B cell (primary cell): ENCODE data around the gene TTC24. TPM values are rescaled to one million over a fixed set of nuclear protein-coding genes. Genes with fewer than 3 reads are reported as not detected.

ENCODE experiments used
- ATAC-seq: fragments of 200-7000 bp; cut with Tn5 transposase; one replicate; pipeline ENCODE4 v1.10.0; 2021; ENCODE audit warnings: low read depth, mild to moderate bottlenecking, moderate number of reproducible peaks, moderate library complexity
- CTCF ChIA-PET: fragments of 350-600 bp; sonication (Branson Sonifier 250); formaldehyde crosslinking; loops from one replicate; lab custom pipeline; 2021; ENCODE audit warnings: antibody characterized with exemption, inconsistent platforms; lab: Charles Lee
- POLR2A ChIA-PET: fragments of 350-600 bp; sonication (Branson Sonifier 250); formaldehyde crosslinking; loops from one replicate; lab custom pipeline; 2021; ENCODE audit warnings: antibody characterized with exemption; lab: Charles Lee
- DNase-seq: peaks from one replicate; pipeline ENCODE4 v3.0.0; 2013
- H2AFZ ChIP-seq: 2 replicates; pipeline ENCODE4 v1.6.1; 2012; ENCODE audit warnings: mild to moderate bottlenecking, low read depth, low read length; ENCODE audit not compliant: insufficient read depth, poor library complexity, severe bottlenecking
- H3K27ac ChIP-seq, 2 donors: 1 replicate in 1 of 2; 2 replicates in 1 of 2; pipeline ENCODE4 v1.5.1; 2012 to 2013; ENCODE audit warnings: low read length in 2 of 2, mild to moderate bottlenecking in 2 of 2, moderate library complexity in 1 of 2
- H3K27me3 ChIP-seq, 4 experiments: fragments of 200-600 bp in 1 of 4; sonication (generic) in 1 of 4; replicated peaks in 1 of 4; 1 replicate in 2 of 4; 2 replicates in 2 of 4; pipeline versions ENCODE4 v1.6.1 to v1.7.0; 2013 to 2016; ENCODE audit warnings: low read length in 3 of 4, mild to moderate bottlenecking in 2 of 4, mixed read lengths in 1 of 4, moderate library complexity in 1 of 4; ENCODE audit not compliant: insufficient read depth in 4 of 4, control insufficient read depth in 3 of 4; ENCODE audit errors: control extremely low read depth in 1 of 4
- H3K36me3 ChIP-seq, 2 experiments: replicated peaks in 1 of 2; 1 replicate in 1 of 2; 2 replicates in 1 of 2; pipeline versions ENCODE4 v1.6.1 to v1.7.1; 2013; ENCODE audit warnings: low read length in 1 of 2; ENCODE audit not compliant: insufficient read depth in 2 of 2, control insufficient read depth in 1 of 2; ENCODE audit errors: control extremely low read depth in 1 of 2, extremely low read depth in 1 of 2
- H3K4me1 ChIP-seq, 2 donors: fragments of 200-600 bp in 1 of 2; sonication (generic) in 1 of 2; 1 replicate in 1 of 2; 2 replicates in 1 of 2; pipeline versions ENCODE4 v1.5.1 to v1.6.1; 2013 to 2017; ENCODE audit warnings: low read length in 2 of 2; ENCODE audit not compliant: control insufficient read depth in 2 of 2, insufficient read depth in 2 of 2
- H3K4me2 ChIP-seq: replicated peaks from 2 replicates; pipeline ENCODE3; 2012; ENCODE audit warnings: mild to moderate bottlenecking, low read depth, low read length; ENCODE audit not compliant: poor library complexity, severe bottlenecking
- H3K4me3 ChIP-seq, 5 experiments: fragments of 200-600 bp in 1 of 5; sonication (generic) in 1 of 5; 1 replicate in 3 of 5; 2 replicates in 2 of 5; pipeline versions ENCODE4 v1.5.1 to v1.7.0; 2011 to 2016; ENCODE audit warnings: low read length in 4 of 5, mild to moderate bottlenecking in 4 of 5, low read depth in 2 of 5, control low read depth in 1 of 5, moderate library complexity in 1 of 5; ENCODE audit not compliant: insufficient read depth in 1 of 5; ENCODE audit errors: control extremely low read depth in 1 of 5, extremely low read depth in 1 of 5
- H3K79me2 ChIP-seq: fragments of 200-600 bp; sonication (generic); one replicate; pipeline ENCODE4 v1.6.0; 2016; ENCODE audit warnings: low read length; ENCODE audit not compliant: control insufficient read depth, insufficient read depth
- H3K9ac ChIP-seq: fragments of 200-600 bp; sonication (generic); 2 replicates; pipeline ENCODE4 v1.6.1; 2017; ENCODE audit warnings: mild to moderate bottlenecking, low read length, moderate library complexity
- H3K9me3 ChIP-seq, 3 donors: one replicate each; pipeline versions ENCODE4 v1.6.1 to v1.7.1; 2013; ENCODE audit warnings: low read length in 2 of 3; ENCODE audit not compliant: control insufficient read depth in 2 of 3, insufficient read depth in 1 of 3; ENCODE audit errors: control extremely low read depth in 1 of 3
- H4K20me1 ChIP-seq: 2 replicates; pipeline ENCODE4 v1.6.0; 2012; ENCODE audit warnings: mild to moderate bottlenecking, low read length; ENCODE audit not compliant: insufficient read depth, control insufficient read depth, poor library complexity, severe bottlenecking
- H3K27ac Mint-ChIP-seq: one replicate; pipeline ENCODE4 v1.8.0; 2021; ENCODE audit warnings: mixed read lengths
- H3K27me3 Mint-ChIP-seq: one replicate; pipeline ENCODE4 v1.8.0; 2021; ENCODE audit warnings: mixed read lengths
- H3K4me1 Mint-ChIP-seq: one replicate; pipeline ENCODE4 v1.8.0; 2021; ENCODE audit warnings: mixed read lengths
- H3K4me3 Mint-ChIP-seq: one replicate; pipeline ENCODE4 v1.8.0; 2021; ENCODE audit warnings: mixed read lengths
- H3K9me3 Mint-ChIP-seq: one replicate; pipeline ENCODE4 v1.8.0; 2022; ENCODE audit warnings: mixed read lengths; ENCODE audit not compliant: insufficient read depth
- CTCF ChIP-seq: fragments of 200-600 bp; IDR thresholded peaks from one replicate; pipeline ENCODE4 v1.8.0; 2022; ENCODE audit warnings: antibody characterized with exemption, mild to moderate bottlenecking
- EZH2 ChIP-seq: IDR thresholded peaks from 2 replicates; pipeline ENCODE4 v1.6.1; 2012; ENCODE audit warnings: borderline replicate concordance, low read depth, mild to moderate bottlenecking, moderate library complexity, low read length; ENCODE audit not compliant: insufficient read depth, poor library complexity, severe bottlenecking
- WGBS: methylation state at CpG from one replicate; pipeline ENCODE4 v1.1.5; 2013; ENCODE audit warnings: missing lambda C conversion rate; ENCODE audit not compliant: insufficient coverage; 5-methylcytosine and 5-hydroxymethylcytosine counted together
- intact Hi-C: fragments of 100-400 bp; cut with micrococcal nuclease; formaldehyde crosslinking; loops from one replicate; pipeline ENCODE4 v1.10.0; 2022
- polyA plus RNA-seq: library from polyadenylated mRNA; depleted of rRNA; stranded (reverse); fragments of >200 nt; gene quantifications from 2 replicates; pipeline ENCODE4 v1.2.3, GENCODE V29; 2012
- total RNA-seq, 2 donors: library from RNA; stranded (reverse); fragments of 120-200 nt in 1 of 2; gene quantifications; 1 replicate in 1 of 2; 2 replicates in 1 of 2; pipeline versions ENCODE4 v1.2.3 to v1.2.4, GENCODE V29; 2013 to 2022

The TTC24 gene
- total and polyA plus RNA-seq, 2 donors (not counting 1 experiment from before 2014, with no cell fraction given) = 24.3 to 29.8 TPM

- 17% methylated on average over 4 of the region's 5 CpGs for WGBS
- Mint-ChIP-seq H3K27ac (no peak overlapping the region), H3K9me3 (no peaks in the 10 kb centered on the region), H3K4me3 (no peak overlapping the region), H3K4me1 (no peaks in the 10 kb centered on the region), H3K27me3 (peaks cover 55% of the 10 kb centered on the region)
- H3K27ac ChIP-seq = no peak overlapping the region
- ChIA-PET CTCF (interaction anchor here (1.0 to 2.0 kb wide), 2 partner anchors 8 to 32 kb away, joined by 3 to 12 read pairs; no protein-coding TSS in a partner anchor), POLR2A (no interaction called here)
- H3K4me2 ChIP-seq = no peak overlapping the region
- intact Hi-C loops = no loop called here
- H3K4me1 ChIP-seq = no peaks in the 10 kb centered on the region
- no peaks in the 10 kb centered on the region for H4K20me1 ChIP-seq
- H2AFZ ChIP-seq = no peak overlapping the region
- no peak overlapping the region for H3K4me3 ChIP-seq
- no peak overlapping the region for H3K9ac ChIP-seq
- H3K27me3 ChIP-seq = peaks cover 0 to 53% (median 19%) of the 10 kb centered on the region in 4 experiments
- no peaks in the 10 kb centered on the region for H3K9me3 ChIP-seq
- DNase-seq (no peak), ATAC-seq (no peak)
- no peaks in the 10 kb centered on the region for H3K79me2 ChIP-seq
- no peaks in the 10 kb centered on the region for H3K36me3 ChIP-seq
- TF ChIP-seq CTCF (no peak), EZH2 (no peak)
These were observed 36.9 kb downstream of the TTC24 start for GRCh38 chr1:156616463-156616862.

DNA sequence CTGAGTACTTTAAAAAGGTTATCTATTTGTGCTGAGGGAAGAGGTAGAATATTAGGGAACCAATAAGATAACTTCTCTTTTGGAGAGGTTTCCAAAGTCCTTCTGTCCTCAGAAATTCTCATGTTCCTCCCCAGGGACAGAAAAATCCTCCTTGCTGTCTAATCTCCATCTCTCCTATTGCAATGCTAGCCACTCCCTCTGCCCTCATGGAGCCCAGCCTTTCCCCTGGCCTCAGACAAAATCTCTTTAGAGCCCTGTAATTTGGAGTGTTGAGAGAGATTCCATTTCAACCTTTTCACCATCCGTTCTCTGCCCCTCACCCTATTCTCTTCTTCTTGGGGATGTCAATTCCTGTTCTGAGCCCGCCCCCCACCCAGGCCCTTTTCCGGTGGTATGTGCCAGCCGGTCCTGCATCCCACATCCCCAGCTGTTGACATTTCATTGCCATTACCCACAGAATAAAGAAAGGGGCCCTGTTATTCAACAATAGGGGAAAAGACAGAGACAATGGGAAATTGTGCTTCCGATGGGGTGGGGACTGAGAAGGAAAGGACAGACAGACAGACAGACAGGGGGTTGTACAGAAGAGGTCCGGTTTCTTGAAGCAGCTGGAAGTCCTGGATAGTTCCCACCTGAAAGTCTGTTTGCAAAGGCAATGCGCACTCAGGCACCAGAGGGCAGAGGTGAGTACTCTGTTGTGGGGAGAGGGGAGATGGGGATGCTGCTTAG lies 39.5 kb downstream of the TTC24 start, which contains the start of gene HAPLN2:
HAPLN2 (plus strand) TSS at position 563 of the 729 bp plus-strand sequence. CDS start 4,076 bp downstream, outside the sequence.
- peak; percentile 49 for ATAC-seq
- H3K27ac Mint-ChIP-seq = no peak within 1 kb of the TSS
- Histone ChIP-seq H3K4me2 (no peak within 1 kb of the TSS), H3K4me3 (no peak within 1 kb of the TSS), H3K9ac (no peak within 1 kb of the TSS), H3K9me3 (peaks cover 0 to 4% (median 0%) of the 10 kb centered on the region in 3 donors), H3K4me1 (peaks cover 4 to 6% of the 10 kb centered on the region in 2 donors), H3K36me3 (no peaks in the 10 kb centered on the region), H3K27ac (no peak within 1 kb of the TSS), H3K79me2 (no peaks in the 10 kb centered on the region), H3K27me3 (peaks cover 0 to 66% (median 24%) of the 10 kb centered on the region in 4 experiments), H2AFZ (no peak within 1 kb of the TSS), H4K20me1 (no peaks in the 10 kb centered on the region)
- peak; percentile 39 for DNase-seq
- TF ChIP-seq CTCF (peak; percentile 33), EZH2 (no peak)
- H3K9me3 Mint-ChIP-seq = no peaks in the 10 kb centered on the region
- CTCF ChIA-PET = interaction anchor here (0.6 to 12.9 kb wide), 13 partner anchors 11 to 240 kb away, joined by 3 to 173 read pairs (median 6); partner anchors contain the start of gene NAXE
- no peak within 1 kb of the TSS for H3K4me3 Mint-ChIP-seq
- intact Hi-C loops = no loop called here
- H3K4me1 Mint-ChIP-seq = peaks cover 4% of the 10 kb centered on the region
- WGBS = 8% methylated on average over 2 of the region's 7 CpGs
- POLR2A ChIA-PET = no interaction called here
- H3K27me3 Mint-ChIP-seq = peaks cover 65% of the 10 kb centered on the region
